ENCODE results near the gene ASRGL1. TPM values are rescaled to one million over a fixed set of nuclear protein-coding genes. Genes with fewer than 3 reads are reported as not detected.
"Not testable (repeated sequence)": the region's sequence is repeated elsewhere in the genome, so short reads cannot be mapped to it uniquely, and the experiment has no call there.

The ASRGL1 gene
- total and polyA plus RNA-seq, 7 donors, result 2.2 to 15.0 (median 5.1) TPM

GRCh38 chr11:62324731-62325556 lies 12.3 kb upstream of the ASRGL1 start:
- peak; percentile 35 for TF ChIP-seq CTCF (IDR thresholded peaks at IDR 0.05)
- WGBS, 3 donors, result 43 to 56% (median 49%) methylated on average over 18 of the region's 18 CpGs

DNA sequence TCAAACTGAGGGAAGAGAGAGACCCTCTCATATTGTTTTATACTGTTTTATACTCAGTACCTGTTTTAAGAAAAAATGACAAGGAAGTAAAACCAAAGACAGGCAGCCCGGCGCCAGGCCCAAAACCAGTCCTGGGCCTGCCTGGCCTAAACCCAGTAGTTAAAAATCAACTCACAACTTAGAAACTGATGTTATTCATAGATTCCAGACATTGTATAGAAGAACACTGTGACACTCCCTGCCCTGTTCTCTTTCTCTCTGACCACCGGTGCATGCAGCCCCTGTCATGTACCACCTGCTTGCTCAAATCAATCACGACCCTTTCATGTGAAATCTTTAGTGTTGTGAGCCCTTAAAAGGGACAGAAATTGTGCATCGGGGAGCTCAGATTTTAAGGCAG lies 11.5 kb upstream of the ASRGL1 start:
- WGBS, 3 donors, result 55 to 67% (median 66%) methylated on average over 5 of the region's 5 CpGs
- DNase-seq; ATAC-seq; intact Hi-C loops (cut with DNase I); H3K4me1 ChIP-seq; H3K4me3 ChIP-seq; H3K27ac ChIP-seq; H3K36me3 ChIP-seq (ENCODE audit: insufficient read depth in 1 of 2, low read depth in 1 of 2); H3K27me3 ChIP-seq (ENCODE audit: insufficient read depth in 3 of 3, low read length in 2 of 3); H3K9me3 ChIP-seq: not testable (repeated sequence)

More at GRCh38 chr11:62324731-62325556, 12.3 kb upstream of the ASRGL1 start:
- no peak overlapping the region for H3K4me3 ChIP-seq
- no peaks in the 10 kb centered on the region for H3K9me3 ChIP-seq
- no peaks in the 10 kb centered on the region for H3K4me1 ChIP-seq
- H3K27ac ChIP-seq, result no peak overlapping the region
- DNase-seq, result no peak
- H3K36me3 ChIP-seq (ENCODE audit: insufficient read depth in 1 of 2, low read depth in 1 of 2), result no peaks in the 10 kb centered on the region
- no peaks in the 10 kb centered on the region for H3K27me3 ChIP-seq (ENCODE audit: insufficient read depth in 3 of 3, low read length in 2 of 3)
- intact Hi-C loops (cut with DNase I), result no loop called here
- no peak for ATAC-seq

DNA sequence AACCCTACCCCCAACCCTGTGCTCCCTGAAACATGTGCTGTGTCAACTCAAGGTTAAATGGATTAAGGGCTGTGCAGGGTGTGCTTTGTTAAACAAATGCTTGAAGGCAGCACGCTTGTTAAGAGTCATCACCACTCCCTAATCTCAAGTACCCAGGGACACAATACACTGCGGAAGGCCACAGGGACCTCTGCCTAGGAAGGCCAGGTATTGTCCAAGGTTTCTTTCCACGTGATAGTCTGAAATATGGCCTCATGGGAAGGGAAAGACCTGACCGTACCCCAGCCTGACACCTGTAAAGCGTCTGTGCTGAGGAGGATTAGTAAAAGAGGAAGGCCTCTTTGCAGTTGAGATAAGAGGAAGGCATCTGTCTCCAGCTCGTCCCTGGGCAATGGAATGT lies 10.5 kb upstream of the ASRGL1 start:
- H3K27me3 ChIP-seq (ENCODE audit: insufficient read depth in 3 of 3, low read length in 2 of 3); H3K36me3 ChIP-seq (ENCODE audit: insufficient read depth in 1 of 2, low read depth in 1 of 2); intact Hi-C loops (cut with DNase I); DNase-seq; ATAC-seq; H3K4me3 ChIP-seq; H3K9me3 ChIP-seq; H3K27ac ChIP-seq; H3K4me1 ChIP-seq: not testable (repeated sequence)
- 42 to 49% (median 44%) methylated on average over 6 of the region's 6 CpGs for WGBS, 3 donors

DNA sequence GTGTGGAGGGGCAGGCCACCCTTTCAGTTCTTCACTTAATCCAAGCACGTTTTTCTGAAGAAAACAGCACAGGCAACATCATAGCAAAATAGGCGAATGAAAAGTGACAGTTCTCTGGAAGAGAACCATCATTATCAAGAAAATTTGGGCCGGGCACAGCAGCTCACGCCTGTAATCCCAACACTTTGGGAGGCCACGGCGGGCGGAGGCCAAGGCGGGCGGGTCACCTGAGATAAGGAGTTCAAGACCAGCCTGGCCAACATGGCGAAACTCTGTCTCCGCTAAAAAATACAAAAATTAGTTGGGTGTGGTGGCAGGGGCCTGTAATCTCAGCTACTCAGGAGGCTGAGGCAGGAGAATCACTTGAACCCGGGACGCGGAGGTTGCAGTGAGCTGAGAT lies 9.7 kb upstream of the ASRGL1 start:
- H3K9me3 ChIP-seq; H3K4me1 ChIP-seq; ATAC-seq; H3K27ac ChIP-seq; H3K36me3 ChIP-seq (ENCODE audit: insufficient read depth in 1 of 2, low read depth in 1 of 2); DNase-seq; H3K4me3 ChIP-seq; H3K27me3 ChIP-seq (ENCODE audit: insufficient read depth in 3 of 3, low read length in 2 of 3); intact Hi-C loops (cut with DNase I): not testable (repeated sequence)
- 83 to 88% (median 88%) methylated on average over 14 of the region's 14 CpGs for WGBS, 3 donors

DNA sequence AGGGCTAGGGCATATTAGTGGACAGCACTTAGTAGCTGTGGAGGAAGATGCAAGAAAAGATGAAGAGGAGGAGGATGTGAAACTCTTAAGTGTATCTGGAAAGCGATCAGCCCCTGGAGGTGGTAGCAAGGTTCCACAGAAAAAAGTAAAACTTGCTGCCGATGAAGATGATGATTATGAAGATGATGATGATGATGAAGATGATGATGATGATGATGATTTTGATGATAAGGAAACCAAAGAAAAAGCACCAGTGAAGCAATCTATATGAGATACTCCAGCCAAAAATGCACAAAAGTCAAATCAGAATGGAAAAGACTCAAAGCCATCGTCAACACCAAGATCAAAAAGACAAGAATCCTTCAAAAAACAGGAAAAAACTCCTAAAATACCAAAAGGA lies 6.0 kb upstream of the ASRGL1 start:
- H3K4me1 ChIP-seq; ATAC-seq; intact Hi-C loops (cut with DNase I); H3K27ac ChIP-seq; DNase-seq; H3K4me3 ChIP-seq; H3K27me3 ChIP-seq (ENCODE audit: insufficient read depth in 3 of 3, low read length in 2 of 3); H3K9me3 ChIP-seq; H3K36me3 ChIP-seq (ENCODE audit: insufficient read depth in 1 of 2, low read depth in 1 of 2): not testable (repeated sequence)
- WGBS, 3 donors, result 78 to 94% (median 86%) methylated on average over 3 of the region's 3 CpGs

DNA sequence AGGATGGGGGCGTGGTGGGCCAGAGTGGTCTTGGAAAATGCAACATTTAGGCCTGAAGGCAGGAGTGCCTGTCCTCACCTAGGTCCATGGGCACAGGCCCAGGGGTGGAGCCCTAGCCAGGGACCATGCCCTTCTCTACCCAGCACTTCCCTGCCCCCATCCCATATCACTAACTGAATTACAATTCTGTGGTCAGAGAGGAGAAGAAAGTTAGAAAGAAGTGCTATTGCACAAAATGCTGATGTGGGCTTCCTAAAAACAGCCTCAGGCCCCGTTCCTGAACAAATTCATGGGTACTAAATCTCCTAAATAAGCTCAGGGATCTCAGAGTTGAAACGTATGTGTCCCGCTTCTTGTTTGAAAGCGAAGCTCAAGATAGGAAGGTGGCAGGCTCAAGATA lies 3.5 kb upstream of the ASRGL1 start:
- H3K9me3 ChIP-seq, result no peaks in the 10 kb centered on the region
- DNase-seq, result no peak
- ATAC-seq, result no peak
- peaks cover 7% of the 10 kb centered on the region for H3K4me1 ChIP-seq
- H3K27ac ChIP-seq, result no peak overlapping the region
- intact Hi-C loops (cut with DNase I), result no loop called here
- WGBS, 3 donors, result 74 to 81% (median 79%) methylated on average over 5 of the region's 5 CpGs
- no peaks in the 10 kb centered on the region for H3K36me3 ChIP-seq (ENCODE audit: insufficient read depth in 1 of 2, low read depth in 1 of 2)
- TF ChIP-seq CTCF (IDR thresholded peaks at IDR 0.05), result no peak
- no peak overlapping the region for H3K4me3 ChIP-seq
- no peaks in the 10 kb centered on the region for H3K27me3 ChIP-seq (ENCODE audit: insufficient read depth in 3 of 3, low read length in 2 of 3)

GRCh38 chr11:62336949-62337302 lies 322 bp upstream of the ASRGL1 start:
- intact Hi-C loops (cut with DNase I); DNase-seq; H3K4me1 ChIP-seq; ATAC-seq; H3K27me3 ChIP-seq (ENCODE audit: insufficient read depth in 3 of 3, low read length in 2 of 3); H3K9me3 ChIP-seq; H3K36me3 ChIP-seq (ENCODE audit: insufficient read depth in 1 of 2, low read depth in 1 of 2): not testable (repeated sequence)
- peak overlapping the region; percentile 73 for H3K27ac ChIP-seq
- 52 to 62% (median 55%) methylated on average over 19 of the region's 19 CpGs for WGBS, 3 donors
- peak overlapping the region; percentile 78 for H3K4me3 ChIP-seq

All from psoas muscle (tissue), 8 donors.